Measurements from ENCODE around the gene ACBD3. TPM values are rescaled to one million over a fixed set of nuclear protein-coding genes. Genes with fewer than 3 reads are reported as not detected.

ACBD3 gene
- total and polyA plus RNA-seq, 8 donors: 40.7 to 56.9 (median 53.3) TPM

DNA sequence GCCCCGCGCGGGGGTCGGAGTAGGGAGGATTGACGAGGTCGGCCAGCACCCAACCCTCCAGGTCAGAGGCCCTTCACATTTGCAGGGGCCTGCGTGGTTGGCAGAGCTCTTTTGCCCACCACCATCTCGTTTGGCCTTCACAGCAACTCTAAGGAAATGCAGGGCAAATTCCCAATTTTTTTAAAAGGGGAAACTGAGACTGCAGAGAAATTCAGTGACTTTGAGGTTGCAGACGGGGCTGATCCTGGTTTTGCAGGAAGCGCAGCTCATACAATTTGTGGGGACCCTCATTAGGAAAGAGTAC, 430 bp upstream of the ACBD3 start:
- Histone ChIP-seq H3K27me3 (no peaks in the 10 kb centered on the region), H3K4me1 (peaks cover 8 to 42% of the 10 kb centered on the region in 2 donors), H3K27ac (peak overlapping the region; percentile 91 to 93), H3K36me3 (no peaks in the 10 kb centered on the region), H3K9me3 (no peaks in the 10 kb centered on the region), H3K4me3 (peak overlapping the region; percentile 74 to 90)
- DNase-seq (no peak), ATAC-seq (no peak)
- TF ChIP-seq, protein P1, sequence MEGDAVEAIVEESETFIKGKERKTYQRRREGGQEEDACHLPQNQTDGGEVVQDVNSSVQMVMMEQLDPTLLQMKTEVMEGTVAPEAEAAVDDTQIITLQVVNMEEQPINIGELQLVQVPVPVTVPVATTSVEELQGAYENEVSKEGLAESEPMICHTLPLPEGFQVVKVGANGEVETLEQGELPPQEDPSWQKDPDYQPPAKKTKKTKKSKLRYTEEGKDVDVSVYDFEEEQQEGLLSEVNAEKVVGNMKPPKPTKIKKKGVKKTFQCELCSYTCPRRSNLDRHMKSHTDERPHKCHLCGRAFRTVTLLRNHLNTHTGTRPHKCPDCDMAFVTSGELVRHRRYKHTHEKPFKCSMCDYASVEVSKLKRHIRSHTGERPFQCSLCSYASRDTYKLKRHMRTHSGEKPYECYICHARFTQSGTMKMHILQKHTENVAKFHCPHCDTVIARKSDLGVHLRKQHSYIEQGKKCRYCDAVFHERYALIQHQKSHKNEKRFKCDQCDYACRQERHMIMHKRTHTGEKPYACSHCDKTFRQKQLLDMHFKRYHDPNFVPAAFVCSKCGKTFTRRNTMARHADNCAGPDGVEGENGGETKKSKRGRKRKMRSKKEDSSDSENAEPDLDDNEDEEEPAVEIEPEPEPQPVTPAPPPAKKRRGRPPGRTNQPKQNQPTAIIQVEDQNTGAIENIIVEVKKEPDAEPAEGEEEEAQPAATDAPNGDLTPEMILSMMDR (IDR thresholded peaks at IDR 0.05): no peak
- intact Hi-C loops (cut with DNase I): no loop called here

DNA sequence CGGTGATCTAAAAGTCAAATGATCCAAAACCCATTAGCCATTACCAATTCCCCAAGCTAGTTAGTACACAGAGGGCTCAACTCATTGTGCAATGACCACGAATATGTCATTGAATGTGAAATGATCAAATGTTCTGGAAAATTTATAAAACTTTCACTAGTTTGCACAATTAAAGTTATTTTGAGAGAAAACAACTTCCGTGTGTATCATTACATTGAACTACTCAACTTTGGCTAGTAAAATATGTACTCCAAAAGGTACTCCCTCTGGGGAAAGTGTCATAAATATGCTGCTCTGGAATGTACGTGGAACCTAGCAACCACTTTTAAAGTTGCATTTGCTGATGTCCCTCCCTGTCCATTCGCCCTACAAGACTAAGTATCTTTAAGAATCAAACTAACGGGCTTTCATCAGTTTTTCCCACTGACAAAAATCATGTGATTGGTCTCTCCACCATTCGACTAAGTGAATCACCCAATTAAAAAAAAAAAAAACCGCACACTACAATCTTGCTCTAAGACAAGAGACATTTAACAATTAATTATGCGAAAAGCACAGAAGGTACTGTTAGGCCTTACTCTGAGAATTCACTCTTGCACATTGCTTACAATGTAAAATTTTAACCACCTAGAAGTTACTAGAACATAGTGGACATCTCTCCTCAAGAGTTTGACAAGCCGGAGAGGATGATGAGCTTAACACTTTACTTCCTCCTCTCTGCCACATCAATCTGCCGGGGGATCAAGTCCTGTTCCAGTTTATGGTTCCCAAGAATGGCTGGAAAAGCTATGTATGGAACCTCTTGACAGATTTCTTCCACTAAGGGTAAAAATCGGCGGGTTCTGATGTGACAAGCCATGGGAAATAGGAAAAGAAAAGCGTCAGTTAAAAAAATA, 1.2 kb downstream of the ACBD3 start:
- Histone ChIP-seq H3K4me1 (peaks cover 17 to 58% of the 10 kb centered on the region in 2 donors), H3K27me3 (no peaks in the 10 kb centered on the region), H3K36me3 (peaks cover 0 to 6% of the 10 kb centered on the region in 2 donors), H3K27ac (peak overlapping the region; percentile 91 to 93), H3K4me3 (peak overlapping the region; percentile 74 to 90), H3K9me3 (no peaks in the 10 kb centered on the region)
- intact Hi-C loops (cut with DNase I): no loop called here
- TF ChIP-seq, protein P1 (IDR thresholded peaks at IDR 0.05): no peak
- ATAC-seq (peak; percentile 9), DNase-seq (peak in 1 of 4 donors; percentile 4)

DNA sequence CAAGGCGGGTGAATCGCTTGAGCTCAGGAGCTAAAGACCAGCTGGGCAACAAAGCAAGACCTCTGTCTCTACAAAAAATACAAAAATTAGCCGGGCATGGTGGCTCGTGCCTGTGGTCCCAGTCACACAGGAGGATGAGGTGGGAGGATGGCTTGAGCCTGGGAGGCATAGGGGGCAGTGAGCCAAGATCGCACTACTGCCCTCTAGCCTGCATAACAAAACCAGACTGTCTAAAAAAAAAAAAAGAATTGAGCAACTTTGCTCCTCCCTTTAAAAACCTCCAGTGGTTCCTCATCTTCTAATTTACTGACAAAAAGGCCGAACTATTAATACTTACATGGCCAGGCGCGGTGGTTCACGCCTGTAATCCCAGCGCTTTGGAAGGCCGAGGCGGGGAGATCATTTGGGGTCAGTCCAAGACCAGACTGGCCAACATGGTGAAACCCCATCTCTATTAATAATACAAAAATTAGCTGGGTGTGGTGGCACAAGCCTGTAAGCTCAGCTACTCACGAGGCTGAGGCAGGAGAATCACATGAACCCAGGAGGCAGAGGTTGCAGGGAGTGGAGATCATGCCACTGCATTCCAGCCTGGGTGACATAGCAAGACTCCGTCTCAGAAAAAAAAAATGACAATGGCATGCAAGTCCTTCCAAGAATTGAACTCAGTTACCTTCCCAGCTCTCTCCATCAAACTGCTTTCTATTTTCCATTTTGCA, 4.4 kb downstream of the ACBD3 start:
- Histone ChIP-seq H3K27me3 (no peaks in the 10 kb centered on the region), H3K9me3 (no peaks in the 10 kb centered on the region), H3K27ac (peak overlapping the region in 1 of 2 donors; percentile 57), H3K4me3 (no peak overlapping the region), H3K36me3 (peaks cover 0 to 9% of the 10 kb centered on the region in 2 donors), H3K4me1 (peaks cover 17 to 62% of the 10 kb centered on the region in 2 donors)
- intact Hi-C loops (cut with DNase I): no loop called here
- peak; percentile 47 for ATAC-seq
- TF ChIP-seq, protein P1 (IDR thresholded peaks at IDR 0.05): no peak
- DNase-seq: peak in 2 of 4 donors; percentile 44 to 54

DNA sequence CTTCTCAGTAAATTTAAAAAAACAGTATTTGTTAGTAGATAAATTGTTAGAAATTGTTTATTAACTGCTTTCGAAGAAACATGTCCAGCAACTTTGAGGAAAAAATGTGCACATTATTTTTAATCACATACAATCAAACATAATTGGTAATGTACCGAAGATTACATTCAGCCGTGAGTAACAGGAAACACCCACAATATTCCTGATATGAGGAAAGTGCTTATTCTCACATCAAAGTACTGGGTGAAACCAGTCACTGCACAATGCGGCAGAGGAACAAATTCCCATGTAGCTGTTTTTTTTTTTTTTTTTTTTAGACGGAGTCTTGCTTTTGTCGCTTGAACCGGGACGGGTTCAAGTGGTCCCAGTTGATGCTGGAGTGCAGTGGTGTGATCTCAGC, 9.7 kb downstream of the ACBD3 start:
- no peaks in the 10 kb centered on the region for H3K27me3 ChIP-seq
- no peak overlapping the region for H3K27ac ChIP-seq
- H3K4me1 ChIP-seq: peaks cover 8 to 38% of the 10 kb centered on the region in 2 donors
- ATAC-seq: no peak
- peaks cover 0 to 15% of the 10 kb centered on the region in 2 donors for H3K36me3 ChIP-seq
- no peaks in the 10 kb centered on the region for H3K9me3 ChIP-seq
- no peak for DNase-seq
- intact Hi-C loops (cut with DNase I): no loop called here
- TF ChIP-seq, protein P1 (IDR thresholded peaks at IDR 0.05): no peak
- H3K4me3 ChIP-seq: no peak overlapping the region

DNA sequence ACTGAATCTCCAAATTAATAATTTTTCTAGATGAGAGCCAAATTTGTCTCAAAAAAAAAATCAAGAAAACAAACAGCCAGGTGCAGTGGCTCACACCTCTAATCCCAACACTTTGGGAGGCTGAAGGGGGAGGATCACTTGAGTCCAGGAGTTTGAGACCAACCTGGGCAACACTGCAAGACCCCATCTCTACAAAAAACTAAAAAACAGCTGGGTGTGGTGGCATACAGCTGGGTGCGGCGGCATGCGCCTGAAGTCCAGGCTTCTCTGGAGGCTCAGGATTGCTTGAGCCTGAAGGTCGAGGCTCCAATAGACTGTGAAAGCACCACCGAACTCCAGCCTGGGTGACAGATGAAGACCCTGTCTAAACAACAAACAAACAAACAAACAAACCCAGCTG, 14.0 kb downstream of the ACBD3 start:
- Histone ChIP-seq H3K9me3 (no peaks in the 10 kb centered on the region), H3K27ac (no peak overlapping the region), H3K4me1 (peaks cover 0 to 17% of the 10 kb centered on the region in 2 donors), H3K27me3 (no peaks in the 10 kb centered on the region), H3K4me3 (no peak overlapping the region), H3K36me3 (peaks cover 0 to 5% of the 10 kb centered on the region in 2 donors)
- intact Hi-C loops (cut with DNase I): no loop called here
- ATAC-seq: no peak
- DNase-seq: no peak
- TF ChIP-seq, protein P1 (IDR thresholded peaks at IDR 0.05): no peak
